SK-N-DZ (cell line): ENCODE results near the gene TSGA10. TPM values are rescaled to one million over a fixed set of nuclear protein-coding genes. Genes with fewer than 3 reads are reported as not detected.
"Not testable (repeated sequence)": the region's sequence is repeated elsewhere in the genome, so short reads cannot be mapped to it uniquely, and the experiment has no call there.

Source experiments
- DNase-seq: peaks from one replicate; pipeline ENCODE4 v3.0.0-alpha.2; 2015; ENCODE audit warnings: low spot score
- polyA plus RNA-seq, 2 experiments: library from polyadenylated mRNA; depleted of rRNA; stranded (reverse); fragments of >200 nt; gene quantifications; 2 replicates each; pipeline ENCODE4 v1.2.3, GENCODE V29; 2014

The TSGA10 gene, protein sequence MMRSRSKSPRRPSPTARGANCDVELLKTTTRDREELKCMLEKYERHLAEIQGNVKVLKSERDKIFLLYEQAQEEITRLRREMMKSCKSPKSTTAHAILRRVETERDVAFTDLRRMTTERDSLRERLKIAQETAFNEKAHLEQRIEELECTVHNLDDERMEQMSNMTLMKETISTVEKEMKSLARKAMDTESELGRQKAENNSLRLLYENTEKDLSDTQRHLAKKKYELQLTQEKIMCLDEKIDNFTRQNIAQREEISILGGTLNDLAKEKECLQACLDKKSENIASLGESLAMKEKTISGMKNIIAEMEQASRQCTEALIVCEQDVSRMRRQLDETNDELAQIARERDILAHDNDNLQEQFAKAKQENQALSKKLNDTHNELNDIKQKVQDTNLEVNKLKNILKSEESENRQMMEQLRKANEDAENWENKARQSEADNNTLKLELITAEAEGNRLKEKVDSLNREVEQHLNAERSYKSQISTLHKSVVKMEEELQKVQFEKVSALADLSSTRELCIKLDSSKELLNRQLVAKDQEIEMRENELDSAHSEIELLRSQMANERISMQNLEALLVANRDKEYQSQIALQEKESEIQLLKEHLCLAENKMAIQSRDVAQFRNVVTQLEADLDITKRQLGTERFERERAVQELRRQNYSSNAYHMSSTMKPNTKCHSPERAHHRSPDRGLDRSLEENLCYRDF
- polyA plus RNA-seq (2014; cell fraction: cytosol; rRNA removed) = 2.7 and 23.5 TPM in 2 replicates
- polyA plus RNA-seq (2014; cell fraction: nucleus; rRNA removed) = 2.8 and 5.4 TPM in 2 replicates

- DNase-seq = peak; percentile 92
These were observed at the start of gene TSGA10, which contains the start of gene LIPT1 for GRCh38 chr2:99154643-99155536. TSGA10 (minus strand) TSS chr2:99154942; CDS start chr2:99109439, 45,503 bp downstream. LIPT1 (plus strand) TSS chr2:99154967; CDS start chr2:99161958, 6,991 bp downstream.

DNA sequence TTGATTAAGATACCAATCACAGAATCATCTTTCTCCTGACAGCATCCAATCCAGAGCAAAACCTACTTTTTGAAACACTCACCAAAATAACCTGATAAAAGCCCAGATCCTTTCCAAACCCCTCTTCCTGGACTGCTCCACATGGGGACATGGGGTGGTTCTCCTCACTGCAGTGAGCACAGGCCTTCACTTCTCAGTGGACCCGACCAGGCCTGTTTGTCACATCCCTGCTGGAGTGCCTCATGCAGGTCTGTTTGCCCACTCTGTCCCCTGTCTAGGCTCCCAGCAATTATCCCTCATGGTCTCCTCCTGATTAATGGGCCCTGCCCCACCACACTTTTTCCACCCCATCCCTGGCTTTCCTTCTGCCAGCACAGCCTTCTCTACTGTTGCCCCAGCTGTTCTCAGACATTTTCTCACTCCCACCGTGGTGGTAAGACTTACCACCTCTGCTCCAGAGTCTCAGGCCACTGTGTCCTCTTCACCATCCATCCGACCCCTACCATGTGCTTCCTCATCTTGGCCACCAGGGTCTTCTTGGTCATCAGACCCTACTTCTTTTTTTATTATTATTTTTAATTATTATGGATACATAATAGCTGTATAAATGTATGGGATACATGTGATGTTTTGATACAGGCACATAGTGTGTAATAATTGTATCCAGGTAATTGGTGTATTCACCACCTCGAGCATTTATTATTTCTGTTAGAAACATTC is 47.4 kb upstream of the TSGA10 start:
- no peak for DNase-seq

GRCh38 chr2:99200076-99200800 is 45.5 kb upstream of the TSGA10 start:
- DNase-seq = no peak

DNA sequence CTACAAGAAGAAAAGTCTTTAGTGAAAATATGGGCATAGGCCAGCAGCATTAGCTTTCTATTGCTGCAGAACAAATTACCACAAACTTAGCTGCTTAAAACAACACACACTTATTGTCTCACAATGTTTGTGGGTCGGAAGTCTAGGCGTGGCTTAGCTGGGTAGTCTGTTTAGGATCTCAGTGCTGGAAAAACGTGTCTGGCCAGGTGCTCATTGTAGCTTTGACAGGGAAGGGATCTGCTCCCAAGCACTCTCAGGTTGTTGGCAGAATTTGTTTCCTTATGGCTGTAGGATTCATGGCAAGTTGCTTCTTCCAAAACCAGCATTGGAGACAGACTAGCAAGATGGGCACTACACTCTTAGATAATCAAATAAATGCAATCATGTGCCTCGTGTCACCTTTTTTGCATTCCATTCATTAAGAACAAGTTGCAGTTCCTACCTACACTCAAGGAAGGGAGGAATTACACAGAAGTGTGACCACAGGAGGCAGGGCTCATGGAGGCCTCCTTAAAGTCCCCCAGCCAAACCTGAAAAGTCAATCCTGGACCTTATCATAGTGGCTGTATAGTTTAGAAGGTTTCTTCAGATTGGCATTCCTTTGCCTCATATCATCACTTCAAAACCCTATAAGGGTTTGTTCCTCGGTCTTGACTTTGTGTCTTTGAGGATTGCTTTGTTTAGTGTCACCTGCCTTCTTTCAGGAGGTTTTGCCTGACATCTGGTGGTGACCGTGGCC is 43.5 kb upstream of the TSGA10 start:
- no peak for DNase-seq

DNA sequence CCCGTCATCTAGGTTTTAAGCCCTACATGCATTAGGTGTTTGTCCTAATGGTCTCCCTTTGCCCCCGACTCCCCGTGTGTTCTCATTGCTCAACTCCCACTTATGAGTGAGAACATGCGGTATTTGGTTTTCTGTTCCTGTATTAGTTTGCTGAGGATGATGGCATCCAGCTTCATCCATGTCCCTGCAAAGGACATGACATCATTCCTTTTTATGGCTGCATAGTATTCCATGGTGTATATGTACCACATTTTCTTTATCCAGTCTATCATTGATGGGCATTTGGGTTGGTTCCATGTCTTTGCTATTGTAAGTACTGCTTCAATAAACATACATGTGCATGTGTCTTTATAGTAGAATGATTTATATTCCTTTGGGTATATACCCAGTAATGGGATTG is 37.6 kb upstream of the TSGA10 start:
- DNase-seq = not testable (repeated sequence)

DNA sequence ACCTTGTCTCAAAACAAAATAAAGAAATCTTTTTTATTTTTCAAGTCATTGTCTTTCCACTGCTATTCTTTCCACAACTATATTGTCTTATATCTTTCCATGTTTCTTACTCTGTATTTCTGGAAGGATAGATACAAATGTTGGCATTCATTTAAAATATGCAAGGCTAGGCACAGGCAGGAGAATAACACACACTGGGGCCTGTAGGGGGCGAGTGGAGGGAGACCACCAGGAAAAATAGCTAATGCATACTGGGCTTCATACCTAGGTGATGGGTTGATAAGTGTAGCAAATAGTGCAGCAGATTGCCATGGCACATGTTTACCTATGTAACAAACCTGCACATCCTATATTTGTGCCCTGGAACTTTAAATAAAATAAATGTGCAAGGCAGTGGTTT is 35.8 kb upstream of the TSGA10 start:
- no peak for DNase-seq

- DNase-seq = no peak
These were observed 33.6 kb upstream of the TSGA10 start for GRCh38 chr2:99188357-99188756.

DNA sequence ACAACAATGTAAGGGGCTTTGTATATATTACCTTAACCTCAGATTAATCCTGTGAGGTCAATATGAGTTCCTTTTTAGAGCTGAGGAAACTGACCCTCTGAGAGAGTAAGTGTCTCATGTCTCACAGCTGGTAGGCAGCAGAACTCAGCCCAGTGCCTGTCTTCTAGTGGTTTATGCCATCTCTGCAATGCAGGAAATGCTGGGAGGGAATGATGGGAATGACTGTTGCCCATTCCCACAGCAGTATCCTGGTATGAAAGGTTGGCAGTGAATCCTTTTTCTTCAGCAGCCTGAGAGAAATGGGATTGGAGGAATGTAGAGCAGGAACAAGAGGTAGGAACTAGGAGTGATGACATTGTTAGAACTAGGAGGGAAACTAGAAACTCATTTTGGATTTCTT is 32.3 kb upstream of the TSGA10 start:
- DNase-seq = no peak

GRCh38 chr2:99184811-99185210 is 30.1 kb upstream of the TSGA10 start:
- no peak for DNase-seq

DNA sequence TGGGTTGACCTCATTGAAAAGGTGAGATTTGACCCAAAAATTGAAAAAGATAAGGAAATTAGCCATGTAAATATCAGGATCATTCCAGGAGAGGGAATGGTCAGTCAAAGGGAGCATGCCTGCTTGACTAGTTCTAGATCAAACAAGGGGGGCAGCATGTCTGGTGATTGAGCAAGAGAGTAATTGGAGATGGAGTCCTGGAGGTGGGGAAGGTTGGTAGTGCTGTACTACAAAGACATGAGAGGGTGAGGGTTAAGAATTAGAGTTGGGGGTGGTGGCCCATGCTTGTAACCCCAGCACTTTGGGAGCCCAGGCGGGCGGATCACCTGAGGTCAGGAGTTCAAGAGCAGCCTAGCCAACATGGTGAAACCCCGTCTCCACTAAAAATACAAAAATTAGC is 28.3 kb upstream of the TSGA10 start:
- DNase-seq = no peak

- DNase-seq = peak; percentile 17
These were observed 26.9 kb upstream of the TSGA10 start for GRCh38 chr2:99181624-99182000.

DNA sequence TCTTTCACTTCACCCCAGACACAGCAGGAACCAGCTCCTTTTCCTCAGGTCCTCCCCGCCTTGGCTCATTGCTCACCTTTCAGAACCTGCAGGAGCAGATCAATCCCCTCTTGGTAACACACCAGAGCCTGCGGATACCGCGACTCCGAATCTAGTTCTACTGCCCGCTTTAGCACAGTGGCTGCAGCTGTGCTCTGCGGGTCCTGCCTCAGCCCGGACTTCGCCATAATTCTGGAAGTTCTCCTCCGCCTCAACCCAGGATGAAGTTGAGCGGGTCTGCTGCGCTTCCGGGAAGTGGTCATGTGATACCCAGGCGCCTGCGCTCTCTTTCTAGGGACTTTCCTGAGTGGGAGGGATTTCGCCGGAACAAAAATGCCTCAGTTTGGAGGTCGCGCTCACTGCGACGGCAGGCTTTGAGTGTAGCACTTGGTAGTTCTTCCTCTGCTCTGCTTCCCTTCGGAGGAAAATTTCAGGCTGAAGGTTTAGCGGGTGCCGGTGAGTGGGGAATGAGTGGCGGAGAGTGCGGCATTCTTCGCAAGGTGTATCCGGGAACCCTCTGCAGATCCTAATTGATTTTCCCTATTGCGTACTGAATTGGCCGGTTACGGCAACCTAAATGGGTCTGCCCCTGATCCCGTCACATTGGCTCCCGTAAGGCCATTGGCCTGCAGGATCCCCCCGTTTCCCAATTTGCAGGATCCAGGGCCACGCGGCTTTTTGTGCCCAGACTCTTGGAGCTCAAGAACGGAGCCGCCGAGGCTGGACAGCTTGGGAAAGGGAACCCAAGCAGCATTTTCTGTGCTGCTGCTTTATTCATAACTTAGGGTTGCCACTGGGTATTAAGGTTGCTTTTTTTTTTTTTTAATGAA is 26.2 kb upstream of the TSGA10 start, which contains the start of the genes MITD1 and MRPL30:
MITD1 (minus strand) TSS at position 304 of the 869 bp plus-strand sequence; CDS start at position 227, 77 bp downstream.
MRPL30 (plus strand) TSS at position 430 of the 869 bp plus-strand sequence. CDS start 5,020 bp downstream, outside the sequence.
- peak; percentile 96 for DNase-seq

DNA sequence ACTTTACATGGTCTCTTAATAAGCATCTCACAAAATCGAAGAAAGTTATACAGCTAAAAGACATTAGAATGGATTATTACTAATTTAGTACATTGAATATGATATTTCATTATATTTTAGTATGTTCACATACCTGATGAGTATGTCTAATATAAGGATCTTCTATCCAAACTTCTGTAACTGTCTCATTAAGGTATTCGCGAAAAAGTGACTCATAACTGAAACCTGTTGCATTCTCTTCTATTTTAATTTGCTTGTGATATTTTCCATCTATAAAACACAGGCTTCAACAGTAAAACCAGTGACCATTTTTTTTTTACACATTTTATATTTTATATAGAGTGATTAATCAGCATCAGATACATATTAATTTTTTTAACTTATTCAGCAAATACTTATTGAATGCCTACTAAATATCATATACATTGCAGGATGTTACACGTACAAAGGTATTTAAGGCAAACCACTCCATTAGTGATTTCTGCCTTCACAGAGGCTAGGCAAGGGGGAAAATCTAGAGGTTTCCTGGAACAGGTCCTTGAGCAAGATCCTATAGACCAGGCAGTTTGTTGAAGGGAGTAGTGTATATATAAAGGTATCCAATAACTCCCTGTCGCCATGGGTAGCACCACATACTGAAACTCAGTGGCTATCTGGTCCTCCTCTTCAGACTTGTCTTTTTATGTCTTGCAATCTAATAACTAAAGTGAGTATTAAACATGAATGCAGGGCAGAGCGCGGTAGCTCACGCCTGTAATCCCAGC is 16.8 kb upstream of the TSGA10 start:
- no peak for DNase-seq

DNA sequence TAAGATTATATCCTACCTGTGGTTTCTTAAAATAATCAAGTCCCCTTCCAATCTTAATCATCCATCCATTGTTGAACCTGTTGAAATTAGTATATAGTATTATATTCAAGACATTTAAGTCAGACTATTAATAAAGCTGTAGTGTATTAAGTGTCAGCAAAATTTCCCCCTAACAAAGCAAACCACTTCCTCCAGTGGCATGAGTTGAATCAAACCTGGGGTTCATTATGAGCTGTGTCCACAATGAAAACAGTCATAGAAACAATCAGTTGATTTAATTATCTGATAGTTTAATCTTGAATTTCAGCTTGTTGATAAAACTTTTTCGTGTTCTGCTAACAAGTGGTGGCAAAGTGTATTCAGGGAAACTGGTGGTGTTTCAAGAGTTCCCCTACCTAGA is 14.8 kb upstream of the TSGA10 start:
- DNase-seq = no peak

DNA sequence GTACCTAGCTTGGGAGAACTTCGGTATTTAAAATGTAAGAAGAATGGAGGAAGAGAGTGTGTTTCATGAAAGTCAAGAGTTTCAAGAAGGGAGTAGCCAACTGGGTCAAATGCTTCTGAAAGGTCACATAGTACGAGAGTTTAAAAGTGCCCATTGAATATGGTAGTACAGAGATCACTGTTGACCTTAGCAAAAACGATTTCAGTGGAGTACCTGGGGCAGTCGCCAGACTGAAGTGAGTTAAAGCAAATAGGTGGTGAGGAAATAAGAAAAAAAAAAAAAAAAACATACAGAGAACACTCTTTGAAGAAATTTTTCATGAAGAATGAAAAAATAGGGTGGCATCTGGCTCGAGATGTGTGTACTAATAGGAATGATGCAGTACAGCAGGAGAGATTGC is 11.5 kb upstream of the TSGA10 start:
- no peak for DNase-seq

GRCh38 chr2:99159594-99159993 is 4.9 kb upstream of the TSGA10 start:
- DNase-seq = no peak

DNA sequence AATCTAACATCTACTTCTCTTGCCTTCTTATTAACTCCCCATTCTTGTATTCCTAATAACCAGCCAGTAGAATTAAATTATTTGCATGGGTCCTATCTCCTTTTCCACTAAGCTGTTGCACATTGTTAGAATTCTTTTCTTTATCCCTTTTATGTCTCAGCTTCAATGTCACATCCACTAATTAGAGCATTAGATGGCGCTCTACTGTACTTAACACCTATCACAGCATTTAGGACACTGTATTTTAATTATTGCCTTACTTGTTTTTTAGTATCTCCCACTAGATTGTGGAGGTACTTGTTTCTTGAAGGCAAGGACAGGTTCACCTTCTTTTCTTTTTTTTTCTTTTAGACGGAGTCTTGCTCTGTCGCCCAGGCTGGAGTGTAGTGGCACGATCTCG is 3.9 kb upstream of the TSGA10 start:
- DNase-seq = no peak

- no peak for DNase-seq
These were observed 2.1 kb upstream of the TSGA10 start for GRCh38 chr2:99156891-99157290.
